K562 (cell line): ENCODE measurements around the gene MAP1LC3B2. TPM values are rescaled to one million over a fixed set of nuclear protein-coding genes. Genes with fewer than 3 reads are reported as not detected.

Experiments
- BMI1 ChIP-seq: fragments of 150-350 bp; IDR thresholded peaks from 2 replicates; pipeline ENCODE4 v1.6.1; 2014; ENCODE audit warnings: low read length
- ETV5 ChIP-seq: sonication (generic); formaldehyde crosslinking; IDR thresholded peaks from 2 replicates; pipeline ENCODE4 v1.4.0; 2020; ENCODE audit warnings: low read depth, mild to moderate bottlenecking, missing genetic modification reagents
- polyA plus RNA-seq, 8 experiments: library from polyadenylated mRNA; depleted of rRNA in 4 of 8; stranded (reverse) in 5 of 8; unstranded in 3 of 8; fragments of >200 nt; fragmentation: Nextera tagmentation in 2 of 8; fragmentation: Illumina TruSeq in 1 of 8; extraction: Ambion mirVana in 2 of 8; extraction: Trizol in 1 of 8; gene quantifications; 2 replicates each; pipeline versions ENCODE4 v1.2.1 to v1.2.3, GENCODE V29; 2011 to 2014; ENCODE audit warnings: inconsistent platforms in 1 of 8, missing spikeins in 1 of 8
- total RNA-seq, 7 experiments: library from RNA; depleted of rRNA in 6 of 7; stranded (reverse); fragments of >200 nt in 6 of 7; fragmentation: Illumina TruSeq in 2 of 7; extraction: Trizol in 2 of 7; gene quantifications; 2 replicates each; pipeline versions ENCODE4 v1.2.1 to v1.2.3, GENCODE V29; 2011 to 2021; ENCODE audit warnings: low replicate concordance in 1 of 7
- TF ChIP-seq, protein P1 (sequence below), 2 experiments: fragments of 450-650 bp; IDR thresholded peaks; 2 replicates each; pipeline ENCODE4 v1.6.1; 2016
- TF ChIP-seq, protein P2 (sequence below), 3 experiments: fragments of 200-800 bp in 1 of 3; fragments of 250-450 bp in 1 of 3; fragments of 450-650 bp in 1 of 3; sonication (Bioruptor Pico) in 1 of 3; sonication (Bioruptor generic) in 1 of 3; formaldehyde crosslinking in 1 of 3; IDR thresholded peaks; 2 replicates each; pipeline versions ENCODE4 v1.6.1 to v1.8.0; 2016 to 2022; ENCODE audit warnings: mild to moderate bottlenecking in 2 of 3, missing genetic modification characterization in 2 of 3, missing compliant biosample characterization in 1 of 3, moderate library complexity in 1 of 3
- TF ChIP-seq, protein P3 (sequence below): fragments of 450-650 bp; IDR thresholded peaks from 2 replicates; pipeline ENCODE4 v1.6.1; 2018; ENCODE audit not compliant: partially characterized antibody
- TF ChIP-seq, protein P4 (sequence below): sonication (generic); formaldehyde crosslinking; IDR thresholded peaks from 2 replicates; pipeline ENCODE4 v1.8.1; 2023; ENCODE audit warnings: mild to moderate bottlenecking, missing genetic modification reagents
- TF ChIP-seq, protein P5 (sequence below): IDR thresholded peaks from 2 replicates; pipeline ENCODE4 v1.6.1; 2014; ENCODE audit warnings: antibody characterized with exemption

MAP1LC3B2 gene
- total and polyA plus RNA-seq, 9 of the 15 experiments (the other 6 are each of a cell fraction or from before 2014, with no cell fraction given): 0.53 to 2.8 (median 0.76) TPM; not detected in 2

DNA sequence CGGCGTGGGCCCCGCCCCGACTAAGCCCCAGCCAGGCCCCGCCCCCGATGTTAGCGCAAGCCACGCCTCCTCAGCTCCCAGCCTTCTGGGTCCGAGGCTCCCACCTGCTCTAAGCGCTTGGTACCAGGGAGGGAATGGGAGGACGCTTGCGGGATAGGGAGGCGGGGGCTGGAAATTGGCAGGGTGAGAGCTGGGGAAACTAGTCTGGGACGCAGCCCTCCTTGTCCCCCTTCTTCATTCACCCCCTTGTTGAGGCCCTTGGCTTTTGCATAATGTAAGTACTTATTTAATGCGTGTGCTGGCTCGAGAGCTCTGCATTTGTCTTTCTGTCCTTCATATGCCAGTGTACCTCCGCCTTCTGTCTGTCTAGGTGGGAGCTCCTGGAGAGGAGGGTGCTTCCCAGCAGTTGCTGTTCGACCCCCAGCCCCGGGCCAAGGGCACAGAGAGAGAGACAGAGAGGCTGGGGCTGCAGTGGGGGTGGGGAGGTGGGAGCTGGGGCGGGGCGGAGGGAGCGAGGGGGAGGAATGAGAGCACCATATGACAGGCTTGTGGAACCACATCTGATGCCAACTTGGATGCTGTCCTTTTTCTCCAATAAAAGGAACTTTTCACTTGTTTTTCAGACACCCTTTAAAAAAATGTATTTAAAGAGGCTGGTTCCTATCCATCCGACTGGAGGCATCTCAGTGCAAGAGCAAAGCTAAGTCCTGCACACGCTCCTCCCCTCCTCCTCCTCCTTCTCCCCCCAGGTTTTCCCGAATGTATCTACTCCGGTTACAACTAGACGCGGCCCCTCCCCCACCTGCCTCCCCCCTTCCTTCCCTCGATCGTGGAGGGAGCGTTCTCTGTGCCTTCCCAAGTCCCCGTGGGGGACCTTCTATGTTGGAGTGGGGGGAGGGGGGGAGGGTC lies 25.6 kb upstream of the MAP1LC3B2 start (continued):
- TF ChIP-seq, protein P1, sequence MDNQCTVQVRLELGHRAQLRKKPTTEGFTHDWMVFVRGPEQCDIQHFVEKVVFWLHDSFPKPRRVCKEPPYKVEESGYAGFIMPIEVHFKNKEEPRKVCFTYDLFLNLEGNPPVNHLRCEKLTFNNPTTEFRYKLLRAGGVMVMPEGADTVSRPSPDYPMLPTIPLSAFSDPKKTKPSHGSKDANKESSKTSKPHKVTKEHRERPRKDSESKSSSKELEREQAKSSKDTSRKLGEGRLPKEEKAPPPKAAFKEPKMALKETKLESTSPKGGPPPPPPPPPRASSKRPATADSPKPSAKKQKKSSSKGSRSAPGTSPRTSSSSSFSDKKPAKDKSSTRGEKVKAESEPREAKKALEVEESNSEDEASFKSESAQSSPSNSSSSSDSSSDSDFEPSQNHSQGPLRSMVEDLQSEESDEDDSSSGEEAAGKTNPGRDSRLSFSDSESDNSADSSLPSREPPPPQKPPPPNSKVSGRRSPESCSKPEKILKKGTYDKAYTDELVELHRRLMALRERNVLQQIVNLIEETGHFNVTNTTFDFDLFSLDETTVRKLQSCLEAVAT (IDR thresholded peaks at IDR 0.05): peak in 1 of 2 experiments; percentile 71; a peak in 2 of 4 replicates
- no peak for TF ChIP-seq ETV5
- TF ChIP-seq, protein P2, sequence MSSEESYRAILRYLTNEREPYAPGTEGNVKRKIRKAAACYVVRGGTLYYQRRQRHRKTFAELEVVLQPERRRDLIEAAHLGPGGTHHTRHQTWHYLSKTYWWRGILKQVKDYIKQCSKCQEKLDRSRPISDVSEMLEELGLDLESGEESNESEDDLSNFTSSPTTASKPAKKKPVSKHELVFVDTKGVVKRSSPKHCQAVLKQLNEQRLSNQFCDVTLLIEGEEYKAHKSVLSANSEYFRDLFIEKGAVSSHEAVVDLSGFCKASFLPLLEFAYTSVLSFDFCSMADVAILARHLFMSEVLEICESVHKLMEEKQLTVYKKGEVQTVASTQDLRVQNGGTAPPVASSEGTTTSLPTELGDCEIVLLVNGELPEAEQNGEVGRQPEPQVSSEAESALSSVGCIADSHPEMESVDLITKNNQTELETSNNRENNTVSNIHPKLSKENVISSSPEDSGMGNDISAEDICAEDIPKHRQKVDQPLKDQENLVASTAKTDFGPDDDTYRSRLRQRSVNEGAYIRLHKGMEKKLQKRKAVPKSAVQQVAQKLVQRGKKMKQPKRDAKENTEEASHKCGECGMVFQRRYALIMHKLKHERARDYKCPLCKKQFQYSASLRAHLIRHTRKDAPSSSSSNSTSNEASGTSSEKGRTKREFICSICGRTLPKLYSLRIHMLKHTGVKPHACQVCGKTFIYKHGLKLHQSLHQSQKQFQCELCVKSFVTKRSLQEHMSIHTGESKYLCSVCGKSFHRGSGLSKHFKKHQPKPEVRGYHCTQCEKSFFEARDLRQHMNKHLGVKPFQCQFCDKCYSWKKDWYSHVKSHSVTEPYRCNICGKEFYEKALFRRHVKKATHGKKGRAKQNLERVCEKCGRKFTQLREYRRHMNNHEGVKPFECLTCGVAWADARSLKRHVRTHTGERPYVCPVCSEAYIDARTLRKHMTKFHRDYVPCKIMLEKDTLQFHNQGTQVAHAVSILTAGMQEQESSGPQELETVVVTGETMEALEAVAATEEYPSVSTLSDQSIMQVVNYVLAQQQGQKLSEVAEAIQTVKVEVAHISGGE (CRISPR knock-in tag; IDR thresholded peaks at IDR 0.05): 0 out of 6 replicates have a peak, but pooled peaks of 1 of the 3 experiments have one; percentile 11
- TF ChIP-seq BMI1: no peak
- TF ChIP-seq, protein P3, sequence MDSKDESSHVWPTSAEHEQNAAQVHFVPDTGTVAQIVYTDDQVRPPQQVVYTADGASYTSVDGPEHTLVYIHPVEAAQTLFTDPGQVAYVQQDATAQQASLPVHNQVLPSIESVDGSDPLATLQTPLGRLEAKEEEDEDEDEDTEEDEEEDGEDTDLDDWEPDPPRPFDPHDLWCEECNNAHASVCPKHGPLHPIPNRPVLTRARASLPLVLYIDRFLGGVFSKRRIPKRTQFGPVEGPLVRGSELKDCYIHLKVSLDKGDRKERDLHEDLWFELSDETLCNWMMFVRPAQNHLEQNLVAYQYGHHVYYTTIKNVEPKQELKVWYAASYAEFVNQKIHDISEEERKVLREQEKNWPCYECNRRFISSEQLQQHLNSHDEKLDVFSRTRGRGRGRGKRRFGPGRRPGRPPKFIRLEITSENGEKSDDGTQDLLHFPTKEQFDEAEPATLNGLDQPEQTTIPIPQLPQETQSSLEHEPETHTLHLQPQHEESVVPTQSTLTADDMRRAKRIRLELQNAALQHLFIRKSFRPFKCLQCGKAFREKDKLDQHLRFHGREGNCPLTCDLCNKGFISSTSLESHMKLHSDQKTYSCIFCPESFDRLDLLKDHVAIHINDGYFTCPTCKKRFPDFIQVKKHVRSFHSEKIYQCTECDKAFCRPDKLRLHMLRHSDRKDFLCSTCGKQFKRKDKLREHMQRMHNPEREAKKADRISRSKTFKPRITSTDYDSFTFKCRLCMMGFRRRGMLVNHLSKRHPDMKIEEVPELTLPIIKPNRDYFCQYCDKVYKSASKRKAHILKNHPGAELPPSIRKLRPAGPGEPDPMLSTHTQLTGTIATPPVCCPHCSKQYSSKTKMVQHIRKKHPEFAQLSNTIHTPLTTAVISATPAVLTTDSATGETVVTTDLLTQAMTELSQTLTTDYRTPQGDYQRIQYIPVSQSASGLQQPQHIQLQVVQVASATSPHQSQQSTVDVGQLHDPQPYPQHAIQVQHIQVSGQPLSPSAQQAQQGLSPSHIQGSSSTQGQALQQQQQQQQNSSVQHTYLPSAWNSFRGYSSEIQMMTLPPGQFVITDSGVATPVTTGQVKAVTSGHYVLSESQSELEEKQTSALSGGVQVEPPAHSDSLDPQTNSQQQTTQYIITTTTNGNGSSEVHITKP: peak; percentile 47
- TF ChIP-seq, protein P4, sequence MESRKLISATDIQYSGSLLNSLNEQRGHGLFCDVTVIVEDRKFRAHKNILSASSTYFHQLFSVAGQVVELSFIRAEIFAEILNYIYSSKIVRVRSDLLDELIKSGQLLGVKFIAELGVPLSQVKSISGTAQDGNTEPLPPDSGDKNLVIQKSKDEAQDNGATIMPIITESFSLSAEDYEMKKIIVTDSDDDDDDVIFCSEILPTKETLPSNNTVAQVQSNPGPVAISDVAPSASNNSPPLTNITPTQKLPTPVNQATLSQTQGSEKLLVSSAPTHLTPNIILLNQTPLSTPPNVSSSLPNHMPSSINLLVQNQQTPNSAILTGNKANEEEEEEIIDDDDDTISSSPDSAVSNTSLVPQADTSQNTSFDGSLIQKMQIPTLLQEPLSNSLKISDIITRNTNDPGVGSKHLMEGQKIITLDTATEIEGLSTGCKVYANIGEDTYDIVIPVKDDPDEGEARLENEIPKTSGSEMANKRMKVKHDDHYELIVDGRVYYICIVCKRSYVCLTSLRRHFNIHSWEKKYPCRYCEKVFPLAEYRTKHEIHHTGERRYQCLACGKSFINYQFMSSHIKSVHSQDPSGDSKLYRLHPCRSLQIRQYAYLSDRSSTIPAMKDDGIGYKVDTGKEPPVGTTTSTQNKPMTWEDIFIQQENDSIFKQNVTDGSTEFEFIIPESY (CRISPR knock-in tag): no peak
- TF ChIP-seq, protein P5, sequence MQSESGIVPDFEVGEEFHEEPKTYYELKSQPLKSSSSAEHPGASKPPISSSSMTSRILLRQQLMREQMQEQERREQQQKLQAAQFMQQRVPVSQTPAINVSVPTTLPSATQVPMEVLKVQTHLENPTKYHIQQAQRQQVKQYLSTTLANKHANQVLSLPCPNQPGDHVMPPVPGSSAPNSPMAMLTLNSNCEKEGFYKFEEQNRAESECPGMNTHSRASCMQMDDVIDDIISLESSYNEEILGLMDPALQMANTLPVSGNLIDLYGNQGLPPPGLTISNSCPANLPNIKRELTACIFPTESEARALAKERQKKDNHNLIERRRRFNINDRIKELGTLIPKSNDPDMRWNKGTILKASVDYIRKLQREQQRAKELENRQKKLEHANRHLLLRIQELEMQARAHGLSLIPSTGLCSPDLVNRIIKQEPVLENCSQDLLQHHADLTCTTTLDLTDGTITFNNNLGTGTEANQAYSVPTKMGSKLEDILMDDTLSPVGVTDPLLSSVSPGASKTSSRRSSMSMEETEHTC: no peak
